IMR-90 (cell line): ENCODE measurements around the gene ZBTB9. TPM values are rescaled to one million over a fixed set of nuclear protein-coding genes. Genes with fewer than 3 reads are reported as not detected.
A peak's percentile ranks its signal among the peaks of the same experiment; 100 is the strongest.

Experiments used
- ATAC-seq: fragments of 200-7000 bp; cut with Tn5 transposase; 2 replicates; pipeline ENCODE4 v1.9.1; 2020; ENCODE audit warnings: low read depth, mild to moderate bottlenecking, moderate library complexity
- BruUV-seq: library from RNA; stranded (reverse); fragments of 400-500 nt; replicated peaks from 2 replicates; lab custom pipeline; 2021; lab: Mats Ljungman, UMichigan
- CTCF ChIA-PET: fragments of 300-600 bp; formaldehyde crosslinking; extraction: SDS; loops from one replicate; lab custom pipeline; 2021; ENCODE audit warnings: antibody characterized with exemption; lab: Yijun Ruan, JAX
- POLR2A ChIA-PET: fragments of 300-600 bp; sonication (Branson Sonifier 250); formaldehyde crosslinking; loops from one replicate; lab custom pipeline; 2022; ENCODE audit warnings: antibody characterized with exemption; ENCODE audit not compliant: unreplicated experiment; lab: Charles Lee
- DNase-seq: peaks from one replicate; pipeline ENCODE4 v3.0.0; 2013
- H2AFZ ChIP-seq: replicated peaks from 2 replicates; pipeline ENCODE3; 2013; ENCODE audit warnings: low read length, mild to moderate bottlenecking; ENCODE audit not compliant: poor library complexity
- H2AK5ac ChIP-seq: 2 replicates; pipeline ENCODE4 v1.6.1; 2013; ENCODE audit warnings: low read depth, low read length, inconsistent platforms
- H2AK9ac ChIP-seq: replicated peaks from 2 replicates; pipeline ENCODE3; 2013; ENCODE audit warnings: mild to moderate bottlenecking, low read depth, low read length, moderate library complexity; ENCODE audit not compliant: poor library complexity
- H2BK120ac ChIP-seq: 2 replicates; pipeline ENCODE4 v1.6.1; 2013; ENCODE audit warnings: low read depth, low read length, inconsistent platforms
- H2BK15ac ChIP-seq: 3 replicates; pipeline ENCODE4 v1.6.1; 2013; ENCODE audit warnings: low read depth, low read length, inconsistent platforms
- H2BK20ac ChIP-seq: 2 replicates; pipeline ENCODE4 v1.6.1; 2013; ENCODE audit warnings: low read depth, mild to moderate bottlenecking, inconsistent platforms, low read length, moderate library complexity
- H2BK5ac ChIP-seq: 2 replicates; pipeline ENCODE4 v1.6.1; 2013; ENCODE audit warnings: mild to moderate bottlenecking, low read depth, low read length, inconsistent platforms; ENCODE audit not compliant: poor library complexity, severe bottlenecking
- H3K14ac ChIP-seq: replicated peaks from 2 replicates; pipeline ENCODE4 v1.6.1; 2013; ENCODE audit warnings: low read depth, low read length, inconsistent platforms
- H3K18ac ChIP-seq: 2 replicates; pipeline ENCODE4 v1.6.1; 2013; ENCODE audit warnings: low read depth, low read length, control low read depth
- H3K23ac ChIP-seq: 2 replicates; pipeline ENCODE4 v1.6.1; 2013; ENCODE audit warnings: low read depth, low read length, inconsistent platforms
- H3K27ac ChIP-seq: 2 replicates; pipeline ENCODE4 v1.5.1; 2013; ENCODE audit warnings: mild to moderate bottlenecking, control low read depth, low read length; ENCODE audit not compliant: insufficient read depth
- H3K27me3 ChIP-seq: 2 replicates; pipeline ENCODE4 v1.6.1; 2013; ENCODE audit warnings: low read length; ENCODE audit not compliant: control insufficient read depth, insufficient read depth
- H3K36me3 ChIP-seq: 2 replicates; pipeline ENCODE4 v1.6.1; 2013; ENCODE audit warnings: low read length, mixed read lengths; ENCODE audit not compliant: control insufficient read depth, insufficient read depth
- H3K4ac ChIP-seq: 2 replicates; pipeline ENCODE4 v1.6.1; 2013; ENCODE audit warnings: low read depth, low read length, inconsistent platforms
- H3K4me1 ChIP-seq: 2 replicates; pipeline ENCODE4 v1.6.1; 2013; ENCODE audit warnings: low read length, mixed read lengths; ENCODE audit not compliant: control insufficient read depth, insufficient read depth
- H3K4me2 ChIP-seq: 2 replicates; pipeline ENCODE4 v1.6.1; 2013; ENCODE audit warnings: low read depth, mild to moderate bottlenecking, control low read depth, low read length, moderate library complexity
- H3K4me3 ChIP-seq: 2 replicates; pipeline ENCODE4 v1.5.1; 2013; ENCODE audit warnings: low read depth, mild to moderate bottlenecking, control low read depth, low read length, moderate library complexity; ENCODE audit not compliant: insufficient read depth
- H3K56ac ChIP-seq: 2 replicates; pipeline ENCODE4 v1.6.1; 2013; ENCODE audit warnings: low read length, inconsistent platforms; ENCODE audit not compliant: insufficient read depth; ENCODE audit errors: extremely low read depth
- H3K79me1 ChIP-seq, 2 experiments: 2 replicates each; pipeline ENCODE4 v1.6.1; 2013; ENCODE audit warnings: low read length in 2 of 2, inconsistent platforms in 1 of 2, low read depth in 1 of 2
- H3K9ac ChIP-seq: 2 replicates; pipeline ENCODE4 v1.6.1; 2013; ENCODE audit warnings: low read depth, low read length, control low read depth
- H3K9me1 ChIP-seq: 2 replicates; pipeline ENCODE4 v1.6.1; 2013; ENCODE audit warnings: low read length, inconsistent platforms; ENCODE audit not compliant: insufficient read depth
- H3K9me3 ChIP-seq: 2 replicates; pipeline ENCODE4 v1.6.1; 2013; ENCODE audit warnings: low read length; ENCODE audit not compliant: control insufficient read depth, insufficient read depth
- H4K20me1 ChIP-seq: 2 replicates; pipeline ENCODE4 v1.6.1; 2013; ENCODE audit warnings: low read length, inconsistent platforms; ENCODE audit not compliant: insufficient read depth
- H4K5ac ChIP-seq: 2 replicates; pipeline ENCODE4 v1.6.1; 2013; ENCODE audit warnings: mild to moderate bottlenecking, low read depth, low read length, control low read depth
- H4K8ac ChIP-seq, 2 experiments: 2 replicates each; pipeline ENCODE4 v1.6.1; 2013; ENCODE audit warnings: low read depth in 2 of 2, low read length in 2 of 2, control low read depth in 1 of 2, inconsistent platforms in 1 of 2
- H4K91ac ChIP-seq: 2 replicates; pipeline ENCODE4 v1.6.1; 2013; ENCODE audit warnings: low read depth, low read length, inconsistent platforms; ENCODE audit not compliant: insufficient read depth
- BHLHE40 ChIP-seq: fragments of 150-350 bp; IDR thresholded peaks from 2 replicates; pipeline ENCODE4 v1.6.1; 2016; ENCODE audit warnings: mild to moderate bottlenecking, low read depth, low read length
- CEBPB ChIP-seq: IDR thresholded peaks from 2 replicates; pipeline ENCODE4 v1.6.1; 2012; ENCODE audit warnings: low read depth, low read length, improper control_type of control experiment
- CHD1 ChIP-seq: IDR thresholded peaks from 2 replicates; pipeline ENCODE4 v1.6.1; 2012; ENCODE audit warnings: low read depth, low read length, improper control_type of control experiment
- ELK1 ChIP-seq: fragments of 150-350 bp; IDR thresholded peaks from 2 replicates; pipeline ENCODE4 v1.6.1; 2016; ENCODE audit warnings: low read depth, mild to moderate bottlenecking, low read length, moderate library complexity, borderline replicate concordance
- FOS ChIP-seq: fragments of 150-350 bp; IDR thresholded peaks from 2 replicates; pipeline ENCODE4 v1.6.1; 2016; ENCODE audit warnings: low read depth, low read length
- MAFK ChIP-seq: IDR thresholded peaks from 2 replicates; pipeline ENCODE4 v1.6.1; 2012; ENCODE audit warnings: low read depth, low read length, improper control_type of control experiment
- MAZ ChIP-seq: IDR thresholded peaks from 2 replicates; pipeline ENCODE4 v1.6.1; 2012; ENCODE audit warnings: low read depth, mild to moderate bottlenecking, low read length, improper control_type of control experiment, moderate library complexity, borderline replicate concordance
- MXI1 ChIP-seq: IDR thresholded peaks from 2 replicates; pipeline ENCODE4 v1.6.1; 2012; ENCODE audit warnings: low read depth, mild to moderate bottlenecking, low read length, moderate library complexity, borderline replicate concordance
- NFE2L2 ChIP-seq: fragments of 150-350 bp; IDR thresholded peaks from 2 replicates; pipeline ENCODE4 v1.6.1; 2016; ENCODE audit warnings: low read depth, mild to moderate bottlenecking, low read length
- POLR2A ChIP-seq: IDR thresholded peaks from 2 replicates; pipeline ENCODE4 v1.6.1; 2012; ENCODE audit warnings: mild to moderate bottlenecking, low read depth, low read length
- RAD21 ChIP-seq: IDR thresholded peaks from 2 replicates; pipeline ENCODE4 v1.6.1; 2012; ENCODE audit warnings: low read length, improper control_type of control experiment
- RCOR1 ChIP-seq: IDR thresholded peaks from 2 replicates; pipeline ENCODE4 v1.6.1; 2012; ENCODE audit warnings: mild to moderate bottlenecking, low read length, improper control_type of control experiment; ENCODE audit not compliant: insufficient replicate concordance
- RFX5 ChIP-seq: IDR thresholded peaks from 2 replicates; pipeline ENCODE4 v1.8.0; 2012; ENCODE audit warnings: low read depth, mild to moderate bottlenecking, low read length, moderate library complexity
- SMC3 ChIP-seq: fragments of 150-350 bp; IDR thresholded peaks from 2 replicates; pipeline ENCODE4 v1.6.1; 2016; ENCODE audit warnings: low read depth, mild to moderate bottlenecking, antibody characterized with exemption, low read length, moderate library complexity
- WGBS, 2 experiments: methylation state at CpG; one replicate each; pipeline versions ENCODE4 v1.1.5 to v1.1.7; 2013; ENCODE audit warnings: missing lambda C conversion rate in 2 of 2; ENCODE audit not compliant: insufficient read length in 1 of 2; ENCODE audit errors: extremely low coverage in 2 of 2; 5-methylcytosine and 5-hydroxymethylcytosine counted together
- dilution Hi-C: fragments of 300-500 bp; cut with HindIII; formaldehyde crosslinking; loops from one replicate; pipeline ENCODE4 v1.14.3; 2018; ENCODE audit warnings: low sequenced_read_pairs; ENCODE audit not compliant: unreplicated experiment
- in situ Hi-C: fragments of 300-500 bp; cut with MboI; formaldehyde crosslinking; loops from 3 replicates; pipeline ENCODE4 v1.14.3; 2019; ENCODE audit warnings: low sequenced_read_pairs, inconsistent platforms, mixed read lengths
- intact Hi-C: fragments of 100-400 bp; cut with micrococcal nuclease; formaldehyde crosslinking; loops from 2 replicates; pipeline ENCODE4 v1.10.0; 2022
- polyA plus RNA-seq, 3 experiments: library from polyadenylated mRNA; depleted of rRNA; stranded (reverse); fragments of >200 nt; gene quantifications; 2 replicates each; pipeline ENCODE4 v1.2.3, GENCODE V29; 2012; ENCODE audit warnings: low replicate concordance in 1 of 3
- total RNA-seq: library from RNA; depleted of rRNA; stranded (reverse); fragments of >200 nt; gene quantifications from 2 replicates; pipeline ENCODE4 v1.2.3, GENCODE V29; 2012
- TF ChIP-seq, protein P1 (sequence below): conservative IDR thresholded peaks from 2 replicates; pipeline ENCODE4 v1.5.1; 2012; ENCODE audit warnings: mild to moderate bottlenecking, low read depth, low read length, improper control_type of control experiment
- TF ChIP-seq, protein P2 (sequence below): fragments of 150-350 bp; IDR thresholded peaks from 2 replicates; pipeline ENCODE4 v1.6.1; 2017; ENCODE audit warnings: mild to moderate bottlenecking, antibody characterized with exemption, low read length, low read depth

Gene ZBTB9
- total and polyA plus RNA-seq, 2 of the 4 experiments (the other 2 are of a cell fraction), result 5.4 to 5.9 TPM

- Histone ChIP-seq H3K9ac (peak overlapping the region; percentile 19; the same call in 1 of the 2 replicates), H2AFZ (no peak overlapping the region), H4K5ac (no peak overlapping the region), H3K4me1 (peaks cover 38% of the 10 kb centered on the region), H2AK5ac (no peak overlapping the region), H4K8ac (no peak overlapping the region), H3K9me3 (no peaks in the 10 kb centered on the region), H2BK15ac (no peak overlapping the region), H2AK9ac (no peak overlapping the region), H3K4me2 (no peak overlapping the region), H3K36me3 (peaks cover 7% of the 10 kb centered on the region), H3K23ac (peak overlapping the region; percentile 57; the same call in 1 of the 2 replicates), H3K79me1 (peaks cover 29 to 92% of the 10 kb centered on the region in 2 experiments), H4K91ac (no peak overlapping the region), H3K27me3 (no peaks in the 10 kb centered on the region), H2BK20ac (no peak overlapping the region), H3K18ac (no peak overlapping the region), H3K4me3 (no peak overlapping the region), H3K9me1 (peaks cover 30% of the 10 kb centered on the region), H2BK120ac (no peak overlapping the region), H3K14ac (no peak overlapping the region), H3K4ac (no peak overlapping the region), H4K20me1 (peaks cover 41% of the 10 kb centered on the region), H2BK5ac (no peak overlapping the region), H3K56ac (no peak overlapping the region), H3K27ac (no peak overlapping the region)
- DNase-seq, result no peak
- dilution Hi-C loops (no loop called here), in situ Hi-C loops (no loop called here), intact Hi-C loops (no loop called here)
- TF ChIP-seq ELK1, result no peak
- TF ChIP-seq, protein P1, sequence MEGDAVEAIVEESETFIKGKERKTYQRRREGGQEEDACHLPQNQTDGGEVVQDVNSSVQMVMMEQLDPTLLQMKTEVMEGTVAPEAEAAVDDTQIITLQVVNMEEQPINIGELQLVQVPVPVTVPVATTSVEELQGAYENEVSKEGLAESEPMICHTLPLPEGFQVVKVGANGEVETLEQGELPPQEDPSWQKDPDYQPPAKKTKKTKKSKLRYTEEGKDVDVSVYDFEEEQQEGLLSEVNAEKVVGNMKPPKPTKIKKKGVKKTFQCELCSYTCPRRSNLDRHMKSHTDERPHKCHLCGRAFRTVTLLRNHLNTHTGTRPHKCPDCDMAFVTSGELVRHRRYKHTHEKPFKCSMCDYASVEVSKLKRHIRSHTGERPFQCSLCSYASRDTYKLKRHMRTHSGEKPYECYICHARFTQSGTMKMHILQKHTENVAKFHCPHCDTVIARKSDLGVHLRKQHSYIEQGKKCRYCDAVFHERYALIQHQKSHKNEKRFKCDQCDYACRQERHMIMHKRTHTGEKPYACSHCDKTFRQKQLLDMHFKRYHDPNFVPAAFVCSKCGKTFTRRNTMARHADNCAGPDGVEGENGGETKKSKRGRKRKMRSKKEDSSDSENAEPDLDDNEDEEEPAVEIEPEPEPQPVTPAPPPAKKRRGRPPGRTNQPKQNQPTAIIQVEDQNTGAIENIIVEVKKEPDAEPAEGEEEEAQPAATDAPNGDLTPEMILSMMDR, result no peak
- no peak for TF ChIP-seq BHLHE40
- TF ChIP-seq CHD1, result no peak
- TF ChIP-seq SMC3, result no peak
- TF ChIP-seq FOS, result no peak
- no peak for TF ChIP-seq MAFK
- TF ChIP-seq RCOR1, result no peak
- TF ChIP-seq RFX5, result no peak
- TF ChIP-seq NFE2L2, result no peak
- TF ChIP-seq POLR2A, result no peak
- TF ChIP-seq MAZ, result no peak
- TF ChIP-seq MXI1, result no peak
- no peak for TF ChIP-seq CEBPB
- TF ChIP-seq, protein P2, sequence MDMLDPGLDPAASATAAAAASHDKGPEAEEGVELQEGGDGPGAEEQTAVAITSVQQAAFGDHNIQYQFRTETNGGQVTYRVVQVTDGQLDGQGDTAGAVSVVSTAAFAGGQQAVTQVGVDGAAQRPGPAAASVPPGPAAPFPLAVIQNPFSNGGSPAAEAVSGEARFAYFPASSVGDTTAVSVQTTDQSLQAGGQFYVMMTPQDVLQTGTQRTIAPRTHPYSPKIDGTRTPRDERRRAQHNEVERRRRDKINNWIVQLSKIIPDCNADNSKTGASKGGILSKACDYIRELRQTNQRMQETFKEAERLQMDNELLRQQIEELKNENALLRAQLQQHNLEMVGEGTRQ, result no peak
- no peak for TF ChIP-seq RAD21
- BruUV-seq, result no TSS peak
- no CpG with 5 or more reads among the region's 2 CpGs for whole genome bisulfite sequencing, 2 experiments
- POLR2A ChIA-PET, result no interaction called here
- CTCF ChIA-PET, result no interaction called here
- ATAC-seq, result no peak
Observed at GRCh38 chr6:33429750-33430052, 24.7 kb upstream of the ZBTB9 start.
